Measurements from ENCODE around the gene NBR1.
A peak's percentile ranks its signal among the peaks of the same experiment; 100 is the strongest.

Gene NBR1

GRCh38 chr17:43212641-43213490, 41.9 kb downstream of the NBR1 start:
- Histone ChIP-seq H3K27me3 (ENCODE audit: control insufficient read depth, insufficient read depth, low read length) (no peaks in the 10 kb centered on the region), H3K79me2 (no peaks in the 10 kb centered on the region), H3K9me3 (ENCODE audit: control insufficient read depth, low read length) (no peaks in the 10 kb centered on the region), H3K27ac (peak overlapping the region; percentile 29), H3K4me1 (no peaks in the 10 kb centered on the region), H3K4me2 (ENCODE audit: low read length) (no peak overlapping the region), H3K9ac (no peak overlapping the region), H3K4me3 (ENCODE audit: low read depth, low read length) (no peak overlapping the region), H3K36me3 (ENCODE audit: control insufficient read depth, insufficient read depth, low read length) (no peaks in the 10 kb centered on the region), H2AFZ (peak overlapping the region; percentile 86)
- TF ChIP-seq, protein P1, sequence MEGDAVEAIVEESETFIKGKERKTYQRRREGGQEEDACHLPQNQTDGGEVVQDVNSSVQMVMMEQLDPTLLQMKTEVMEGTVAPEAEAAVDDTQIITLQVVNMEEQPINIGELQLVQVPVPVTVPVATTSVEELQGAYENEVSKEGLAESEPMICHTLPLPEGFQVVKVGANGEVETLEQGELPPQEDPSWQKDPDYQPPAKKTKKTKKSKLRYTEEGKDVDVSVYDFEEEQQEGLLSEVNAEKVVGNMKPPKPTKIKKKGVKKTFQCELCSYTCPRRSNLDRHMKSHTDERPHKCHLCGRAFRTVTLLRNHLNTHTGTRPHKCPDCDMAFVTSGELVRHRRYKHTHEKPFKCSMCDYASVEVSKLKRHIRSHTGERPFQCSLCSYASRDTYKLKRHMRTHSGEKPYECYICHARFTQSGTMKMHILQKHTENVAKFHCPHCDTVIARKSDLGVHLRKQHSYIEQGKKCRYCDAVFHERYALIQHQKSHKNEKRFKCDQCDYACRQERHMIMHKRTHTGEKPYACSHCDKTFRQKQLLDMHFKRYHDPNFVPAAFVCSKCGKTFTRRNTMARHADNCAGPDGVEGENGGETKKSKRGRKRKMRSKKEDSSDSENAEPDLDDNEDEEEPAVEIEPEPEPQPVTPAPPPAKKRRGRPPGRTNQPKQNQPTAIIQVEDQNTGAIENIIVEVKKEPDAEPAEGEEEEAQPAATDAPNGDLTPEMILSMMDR (IDR thresholded peaks at IDR 0.05): no peak

DNA sequence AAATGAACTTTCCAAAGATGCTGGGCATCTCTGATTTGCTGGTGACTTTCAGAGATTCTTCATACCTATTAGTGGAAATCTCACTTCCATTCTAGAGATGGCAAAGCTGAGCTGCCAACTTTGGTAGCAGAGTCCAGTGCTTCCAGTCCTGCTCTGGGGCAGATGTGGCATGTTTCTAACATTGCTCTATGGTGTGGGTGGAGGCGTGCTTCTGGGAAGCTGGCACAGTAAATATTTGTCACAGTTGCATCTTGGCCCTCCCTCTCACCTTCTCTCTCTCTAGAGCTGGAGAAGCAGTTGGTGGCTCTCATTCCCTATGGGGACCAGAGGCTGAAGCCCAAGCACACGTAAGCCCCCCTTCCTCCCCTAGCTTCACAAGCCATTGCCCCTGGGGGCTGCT, 42.5 kb downstream of the NBR1 start:
- no peak overlapping the region for H3K4me2 ChIP-seq (ENCODE audit: low read length)
- H3K4me1 ChIP-seq: no peaks in the 10 kb centered on the region
- H3K79me2 ChIP-seq: no peaks in the 10 kb centered on the region
- no peaks in the 10 kb centered on the region for H3K36me3 ChIP-seq (ENCODE audit: control insufficient read depth, insufficient read depth, low read length)
- TF ChIP-seq, protein P1 (IDR thresholded peaks at IDR 0.05): no peak
- no peak overlapping the region for H3K4me3 ChIP-seq (ENCODE audit: low read depth, low read length)
- no peak overlapping the region for H3K27ac ChIP-seq
- H3K9me3 ChIP-seq (ENCODE audit: control insufficient read depth, low read length): no peaks in the 10 kb centered on the region
- H3K27me3 ChIP-seq (ENCODE audit: control insufficient read depth, insufficient read depth, low read length): no peaks in the 10 kb centered on the region
- H3K9ac ChIP-seq: no peak overlapping the region
- H2AFZ ChIP-seq: no peak overlapping the region

DNA sequence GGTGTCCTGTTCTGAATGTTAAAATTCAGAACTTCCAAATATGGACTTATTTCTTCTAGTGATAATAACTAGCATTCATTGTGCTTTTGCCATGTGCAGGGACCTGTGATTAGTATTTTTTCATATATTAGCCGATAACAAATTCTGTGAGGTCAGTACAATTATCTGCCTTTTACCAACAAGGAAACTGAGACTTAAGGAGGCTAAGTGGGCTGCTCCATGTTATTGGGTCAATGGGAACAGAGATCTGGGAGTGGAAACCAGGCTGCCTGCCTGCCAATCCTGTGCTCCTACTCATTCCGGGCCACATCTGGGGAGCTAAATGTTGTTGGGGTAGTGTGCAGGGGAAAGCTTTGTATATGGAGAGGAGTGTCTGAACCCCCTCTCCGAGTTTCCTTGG, 44.3 kb downstream of the NBR1 start:
- no peak overlapping the region for H3K4me3 ChIP-seq (ENCODE audit: low read depth, low read length)
- H2AFZ ChIP-seq: no peak overlapping the region
- H3K4me1 ChIP-seq: no peaks in the 10 kb centered on the region
- H3K9ac ChIP-seq: no peak overlapping the region
- H3K27ac ChIP-seq: no peak overlapping the region
- no peaks in the 10 kb centered on the region for H3K36me3 ChIP-seq (ENCODE audit: control insufficient read depth, insufficient read depth, low read length)
- TF ChIP-seq, protein P1 (IDR thresholded peaks at IDR 0.05): no peak
- H3K9me3 ChIP-seq (ENCODE audit: control insufficient read depth, low read length): no peaks in the 10 kb centered on the region
- no peak overlapping the region for H3K4me2 ChIP-seq (ENCODE audit: low read length)
- no peaks in the 10 kb centered on the region for H3K27me3 ChIP-seq (ENCODE audit: control insufficient read depth, insufficient read depth, low read length)
- H3K79me2 ChIP-seq: no peaks in the 10 kb centered on the region

DNA sequence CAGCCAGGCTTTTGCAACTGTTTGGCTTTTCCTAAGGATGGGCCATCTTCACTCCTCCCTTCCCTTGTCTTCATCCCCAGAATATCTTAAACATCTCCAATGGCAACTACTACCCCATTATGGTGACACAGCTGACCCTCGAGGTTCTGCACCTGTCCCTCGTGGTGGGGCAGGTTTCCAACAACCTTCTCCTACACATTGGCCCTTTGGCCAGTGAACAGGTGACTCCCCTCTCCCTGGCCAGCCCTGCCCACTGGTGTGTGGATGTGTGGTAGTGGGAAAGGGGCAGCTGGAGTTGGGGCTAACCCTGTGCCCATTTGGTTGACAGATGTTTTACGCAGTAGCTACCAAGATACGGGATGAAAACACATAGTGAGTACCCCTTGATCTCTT, 45.4 kb downstream of the NBR1 start:
- H3K4me1 ChIP-seq: no peaks in the 10 kb centered on the region
- no peak overlapping the region for H3K4me2 ChIP-seq (ENCODE audit: low read length)
- H3K27ac ChIP-seq: no peak overlapping the region
- H2AFZ ChIP-seq: no peak overlapping the region
- no peaks in the 10 kb centered on the region for H3K9me3 ChIP-seq (ENCODE audit: control insufficient read depth, low read length)
- TF ChIP-seq, protein P1 (IDR thresholded peaks at IDR 0.05): no peak
- no peaks in the 10 kb centered on the region for H3K79me2 ChIP-seq
- H3K27me3 ChIP-seq (ENCODE audit: control insufficient read depth, insufficient read depth, low read length): no peaks in the 10 kb centered on the region
- H3K9ac ChIP-seq: no peak overlapping the region
- no peak overlapping the region for H3K4me3 ChIP-seq (ENCODE audit: low read depth, low read length)
- no peaks in the 10 kb centered on the region for H3K36me3 ChIP-seq (ENCODE audit: control insufficient read depth, insufficient read depth, low read length)
